HTR-8/SVneo (cell line): ENCODE measurements around the gene OPCML.

Source experiments
- DNase-seq: peaks from one replicate; pipeline ENCODE4 v3.0.0; 2011; ENCODE audit warnings: low spot score, mixed read lengths; ENCODE audit not compliant: insufficient read length
- FAIRE-seq: peaks from 2 replicates; lab custom pipeline; 2011; peaks lifted over from hg19 to GRCh38; lab: Jason Lieb, UNC

OPCML gene

DNA sequence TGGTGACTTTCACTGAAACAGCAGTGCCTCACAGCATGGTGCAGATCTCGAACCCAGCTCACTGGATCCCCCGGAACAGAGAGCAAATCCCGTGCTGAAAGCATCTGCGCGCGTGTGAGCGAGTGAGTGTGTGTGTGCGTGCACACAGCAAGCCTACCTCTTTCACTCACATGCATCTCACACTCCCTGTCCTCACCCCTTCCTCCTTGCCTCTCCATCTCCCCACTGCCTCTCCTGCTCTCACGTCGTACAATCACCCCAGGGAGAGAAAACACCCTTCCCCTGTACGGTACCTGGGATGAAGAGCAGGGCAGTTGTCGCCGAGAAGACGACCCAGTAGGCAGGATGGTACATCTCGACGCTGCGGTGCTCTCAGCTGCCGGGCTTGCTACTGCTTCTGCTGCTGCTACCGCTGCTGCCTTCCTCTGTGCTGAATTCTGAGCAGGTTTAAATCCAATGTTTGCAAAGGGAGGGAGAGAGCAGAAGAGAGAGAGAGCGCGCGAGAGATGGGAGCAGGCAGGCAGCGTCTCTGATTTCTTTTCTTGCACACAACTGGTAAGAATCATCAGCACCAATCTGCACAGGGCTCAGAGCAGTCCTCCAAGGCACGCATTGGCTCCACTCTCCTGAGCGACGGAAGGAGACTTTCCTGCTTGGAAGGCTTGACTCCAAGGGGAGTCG, at the start of gene OPCML:
TSS of gene OPCML (minus strand) at position 531 of the 681 bp plus-strand sequence.
- no peak for FAIRE-seq

DNA sequence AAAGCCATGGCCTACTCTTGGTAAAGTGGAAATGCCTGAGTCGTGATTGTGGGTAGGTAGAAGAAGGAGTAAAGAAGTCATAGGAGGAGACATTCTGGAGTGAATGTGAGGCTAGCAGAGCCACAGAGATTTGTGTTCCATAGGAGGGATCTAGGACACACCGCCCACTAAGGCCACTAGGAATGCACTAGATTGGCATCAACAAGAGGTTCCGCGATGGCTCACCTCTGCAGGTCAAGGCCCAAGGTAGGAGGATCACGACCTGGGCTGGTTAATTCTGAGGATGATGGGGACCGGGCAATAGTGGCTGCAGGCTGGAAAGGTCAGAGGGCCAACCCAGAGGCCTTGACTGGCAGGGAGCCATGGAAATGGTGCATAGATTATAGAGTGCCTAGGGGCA, 48.8 kb upstream of the OPCML start:
- DNase-seq, result no peak
- no peak for FAIRE-seq

More for the DNA sequence above, at the start of gene OPCML:
- no peak for DNase-seq

DNA sequence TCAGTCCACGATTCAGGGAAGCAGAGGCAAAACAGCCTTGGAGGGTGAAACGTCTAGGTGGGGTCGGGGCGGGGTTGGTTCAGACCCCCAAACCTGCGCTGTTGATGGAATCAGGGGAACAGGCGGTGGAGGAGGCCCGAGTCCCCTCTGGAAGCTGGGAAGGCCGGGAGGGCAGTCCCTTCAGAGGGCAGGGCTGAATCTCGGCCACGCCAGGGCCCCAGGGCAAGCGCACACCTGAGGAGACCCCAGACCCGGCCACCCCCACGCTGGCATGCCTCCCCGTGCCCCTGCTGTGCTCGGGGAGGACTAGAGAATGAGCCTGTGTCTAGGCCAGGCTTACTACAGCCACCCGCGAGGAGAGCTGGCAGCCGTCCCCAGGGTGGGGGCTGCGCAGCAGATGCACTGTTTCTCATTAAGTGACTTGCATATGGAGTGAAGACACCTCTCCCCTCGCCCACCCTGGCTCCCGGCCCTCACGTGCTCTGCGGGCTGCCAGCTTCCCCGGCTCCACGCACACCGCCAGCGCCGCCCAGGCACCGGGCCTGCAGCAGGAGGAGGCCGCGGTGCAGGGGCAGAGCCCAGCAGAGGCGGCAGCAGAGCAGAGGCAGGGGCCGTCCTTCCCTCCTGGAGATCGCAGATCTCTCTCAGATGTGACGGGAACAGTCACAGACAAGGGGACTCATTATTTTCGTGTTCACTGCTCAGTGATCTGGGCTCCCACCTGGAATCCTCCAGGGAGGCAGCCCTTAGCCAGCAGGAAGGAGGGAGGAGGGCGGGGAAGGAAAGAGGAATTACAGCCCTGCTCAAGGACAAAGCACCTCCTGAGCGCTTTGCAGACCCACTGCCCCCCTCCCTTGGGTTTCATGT, 47.1 kb upstream of the OPCML start:
- no peak for DNase-seq
- no peak for FAIRE-seq

DNA sequence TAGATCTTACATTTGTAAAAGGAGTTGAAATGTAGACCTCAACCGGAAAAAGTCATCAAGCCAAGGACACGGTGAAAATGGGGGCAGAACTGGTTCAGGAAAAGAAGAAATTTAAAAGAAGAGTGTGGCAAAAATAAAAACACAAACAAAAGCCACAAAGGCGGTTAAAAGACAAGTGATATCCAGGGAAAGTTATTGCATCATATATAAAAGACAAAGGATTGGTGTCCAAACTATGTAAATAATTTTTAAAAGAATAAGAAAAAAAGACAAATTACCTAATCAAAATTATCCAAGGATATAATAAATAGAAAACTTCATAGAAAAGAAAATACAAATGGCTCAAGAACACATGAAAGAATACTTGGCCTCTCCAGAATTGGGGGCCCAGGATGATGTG, 45.1 kb upstream of the OPCML start:
- FAIRE-seq (no peak), DNase-seq (no peak)

DNA sequence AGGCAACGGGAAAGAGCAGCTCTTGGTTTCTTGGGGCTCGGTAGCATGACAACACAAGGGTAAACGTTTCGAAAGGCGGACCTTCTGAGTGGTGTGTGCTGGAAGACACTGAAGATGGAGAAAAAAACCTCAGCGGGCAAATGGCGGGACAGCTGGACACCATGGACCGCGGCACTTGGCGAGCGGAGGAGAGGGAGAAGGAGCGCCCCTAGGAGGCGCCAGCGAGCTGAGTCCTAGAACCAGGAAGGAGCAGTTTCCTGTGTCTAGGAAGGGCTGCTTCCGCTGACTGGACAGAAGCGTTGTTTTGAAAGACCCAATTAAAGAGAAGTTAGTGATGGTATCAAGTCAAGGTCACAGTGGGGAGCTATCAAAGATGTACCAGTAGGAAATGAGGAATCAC, 44.0 kb upstream of the OPCML start:
- FAIRE-seq, result no peak
- DNase-seq, result no peak

DNA sequence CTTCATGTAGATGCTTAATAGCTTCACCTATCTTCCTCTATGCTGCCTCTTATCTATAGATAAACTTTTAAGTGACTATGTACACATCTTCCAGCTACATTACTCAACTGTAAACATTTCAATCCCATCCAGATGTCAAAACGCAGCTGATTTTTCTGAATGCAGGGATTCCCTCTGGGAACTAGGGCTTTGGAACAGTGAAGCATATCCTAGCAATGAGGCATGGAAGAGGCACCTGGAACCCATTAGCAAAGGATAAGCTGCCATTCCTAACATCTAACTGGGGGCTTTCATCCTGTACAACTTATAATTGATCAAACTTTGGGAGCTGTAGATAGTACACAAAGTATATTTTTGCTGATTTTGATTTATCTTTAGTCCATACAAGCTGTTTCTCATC, 40.8 kb upstream of the OPCML start:
- FAIRE-seq, result no peak
- DNase-seq, result no peak

DNA sequence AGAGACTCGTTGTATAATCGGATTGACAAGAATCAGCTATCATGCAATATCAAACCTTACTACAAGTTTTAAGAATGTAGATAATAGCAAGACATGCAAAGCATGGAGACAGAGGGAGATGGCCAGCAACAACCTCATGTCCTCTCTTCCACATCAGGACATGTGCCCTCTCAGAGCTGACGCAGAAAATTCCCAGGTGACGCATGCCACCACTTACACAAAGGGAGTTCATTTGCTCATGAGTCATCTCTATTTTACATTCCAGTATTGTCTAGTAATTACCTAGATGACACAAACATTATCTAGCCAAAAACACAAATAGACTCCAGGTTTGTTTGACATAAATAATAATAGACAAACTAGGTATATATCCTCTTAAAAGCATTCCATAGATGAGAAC, 38.1 kb upstream of the OPCML start:
- FAIRE-seq (no peak), DNase-seq (no peak)

DNA sequence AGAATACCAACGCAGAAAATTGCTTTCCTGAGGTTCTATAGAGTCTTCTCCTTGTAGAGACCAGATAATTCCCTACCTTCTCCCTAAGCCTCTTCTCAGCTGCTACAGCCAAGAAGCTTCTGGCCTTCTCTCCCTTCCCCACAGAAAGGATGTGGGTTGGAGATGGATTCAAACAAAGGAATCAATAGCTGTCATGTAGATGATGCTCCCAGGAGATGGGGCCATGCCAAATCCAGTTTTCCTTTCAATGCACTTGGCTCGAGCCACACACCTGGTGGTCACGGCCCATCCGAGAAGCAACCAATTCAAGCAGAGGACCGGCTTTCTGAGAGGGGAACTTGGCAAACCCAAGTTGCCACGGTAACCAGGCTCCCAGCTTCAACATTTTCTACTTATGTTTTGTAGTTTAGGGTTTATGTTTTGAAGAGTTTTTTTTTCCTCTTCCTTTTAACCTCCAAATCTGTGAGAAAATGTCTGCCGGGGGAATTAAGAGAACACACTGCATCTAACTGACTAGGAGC, 31.3 kb upstream of the OPCML start:
- FAIRE-seq, result no peak

DNA sequence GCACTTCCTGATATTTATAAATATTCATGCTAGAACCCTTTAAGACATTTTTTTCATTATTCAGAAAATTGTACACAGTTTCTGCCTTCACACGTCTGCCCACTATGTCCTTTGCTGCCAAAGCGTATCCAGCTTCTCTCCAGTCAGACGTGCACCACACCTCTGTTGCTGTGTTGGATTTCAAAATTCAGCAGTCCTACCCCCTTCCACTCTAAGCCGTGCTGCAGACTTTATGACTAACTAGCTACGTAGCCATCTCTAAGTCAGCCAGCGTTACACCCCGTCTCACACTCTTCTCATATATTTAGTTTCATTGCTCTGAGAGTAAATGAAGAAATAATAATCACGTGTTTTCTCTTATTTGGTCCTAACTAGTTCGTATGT, 28.2 kb upstream of the OPCML start:
- FAIRE-seq, result no peak
- DNase-seq, result no peak

More for the DNA sequence above, 31.3 kb upstream of the OPCML start:
- DNase-seq, result no peak

DNA sequence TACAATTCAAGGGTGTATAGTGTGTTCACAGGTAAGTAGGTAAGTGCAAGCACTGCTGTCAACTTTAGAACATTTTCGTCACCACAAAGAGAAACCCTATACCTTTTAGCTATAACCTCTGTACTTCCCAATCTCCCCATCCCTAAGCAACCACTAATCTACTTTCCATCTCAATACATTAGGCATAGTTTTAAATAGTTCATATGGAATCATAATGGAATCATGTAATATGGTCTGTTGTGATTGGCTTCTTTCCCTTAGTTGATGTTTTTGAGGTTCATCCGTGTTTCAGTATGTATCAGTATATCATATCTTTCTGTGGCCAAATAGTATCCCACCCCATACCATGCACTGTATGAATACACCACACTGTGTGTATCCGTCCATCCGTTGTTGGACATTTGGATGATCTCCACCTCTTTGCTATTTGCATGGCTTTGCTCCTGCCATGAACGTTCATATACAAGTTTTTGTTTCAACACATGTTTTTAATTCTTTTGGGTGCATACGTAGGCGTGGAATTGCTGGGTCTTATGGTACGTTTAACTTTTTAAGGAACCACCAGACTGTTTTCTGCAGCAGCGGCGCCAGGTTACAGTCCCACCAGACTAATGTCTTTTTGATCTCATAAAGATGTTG, 27.7 kb upstream of the OPCML start:
- DNase-seq (no peak), FAIRE-seq (no peak)

DNA sequence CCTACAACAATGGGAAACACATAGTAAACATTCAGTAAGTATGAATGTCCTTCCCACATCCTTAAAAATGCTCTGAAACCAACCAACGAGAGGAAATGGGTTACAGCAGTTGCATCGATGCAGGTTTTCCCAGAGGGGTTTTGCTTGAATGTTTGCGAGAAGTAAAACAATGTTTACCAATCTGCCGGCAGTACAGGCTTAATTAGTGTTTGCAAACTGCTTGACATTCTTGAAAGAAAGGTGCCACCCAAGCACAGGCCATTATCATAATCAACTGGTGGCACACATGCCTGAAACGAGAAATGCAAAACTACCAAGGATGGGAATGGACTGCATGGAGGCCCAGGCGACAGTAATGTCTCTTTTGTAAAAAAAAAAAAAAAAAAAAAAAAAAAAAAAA, 27.1 kb upstream of the OPCML start:
- DNase-seq, result no peak
- no peak for FAIRE-seq

DNA sequence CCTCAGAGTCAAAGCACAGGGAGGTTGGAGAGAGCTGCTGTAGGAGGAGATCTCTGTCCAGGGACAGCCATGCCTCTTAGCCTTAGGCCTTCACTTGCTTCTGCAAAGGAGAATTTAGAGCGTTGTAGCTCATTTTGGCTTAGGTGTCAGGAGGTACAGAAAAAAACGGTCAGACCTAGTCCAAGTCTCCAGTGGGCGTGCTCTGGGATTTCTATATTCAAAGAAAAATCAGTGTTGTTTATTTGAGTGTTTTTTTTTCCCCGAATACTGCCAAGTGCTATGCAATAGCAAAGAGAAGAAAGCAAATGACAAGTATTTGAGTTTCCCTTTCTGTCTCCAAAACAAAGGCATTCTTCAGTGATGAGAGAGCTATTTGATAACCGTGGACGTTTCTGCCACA, 22.7 kb upstream of the OPCML start:
- FAIRE-seq (no peak), DNase-seq (no peak)

DNA sequence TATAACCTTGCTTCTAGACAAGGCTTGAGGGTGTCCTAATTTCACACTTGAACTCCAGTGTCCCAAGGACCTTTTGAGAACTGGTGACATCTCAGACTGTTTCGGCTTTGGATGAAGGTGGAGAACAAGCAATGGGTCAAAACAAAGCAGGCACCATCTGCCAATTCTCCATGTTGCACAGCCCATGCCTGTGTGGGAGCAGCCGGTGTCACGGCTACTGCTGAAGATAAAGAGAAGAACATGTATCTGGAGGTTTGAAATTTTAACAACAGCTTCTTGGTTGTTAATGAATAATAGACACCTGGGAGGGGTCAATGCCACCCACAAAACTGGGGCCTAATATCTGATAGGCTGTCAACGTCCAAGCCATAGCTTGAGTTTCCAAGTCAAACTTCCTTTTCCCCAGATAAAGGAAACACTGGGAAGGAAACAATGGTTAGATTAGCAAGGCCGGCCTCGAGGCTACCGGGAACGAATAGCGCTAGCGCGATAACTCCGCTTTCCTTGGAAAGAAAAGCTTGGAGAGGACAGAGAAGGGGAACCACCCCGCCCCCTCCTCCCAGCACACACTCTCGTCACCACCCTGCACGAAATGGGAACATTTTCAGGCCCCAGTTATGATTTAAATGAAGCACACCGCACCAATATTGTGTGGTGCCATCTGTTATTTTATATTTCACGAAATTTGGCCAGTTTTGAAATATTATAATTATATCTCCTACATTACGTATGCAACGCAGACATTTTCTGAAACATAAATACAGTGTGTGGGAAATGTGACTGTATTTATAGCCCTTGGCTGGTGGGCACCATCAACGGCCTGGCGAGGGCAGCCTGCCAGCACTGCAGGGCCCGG, 21.8 kb upstream of the OPCML start:
- FAIRE-seq, result no peak

DNA sequence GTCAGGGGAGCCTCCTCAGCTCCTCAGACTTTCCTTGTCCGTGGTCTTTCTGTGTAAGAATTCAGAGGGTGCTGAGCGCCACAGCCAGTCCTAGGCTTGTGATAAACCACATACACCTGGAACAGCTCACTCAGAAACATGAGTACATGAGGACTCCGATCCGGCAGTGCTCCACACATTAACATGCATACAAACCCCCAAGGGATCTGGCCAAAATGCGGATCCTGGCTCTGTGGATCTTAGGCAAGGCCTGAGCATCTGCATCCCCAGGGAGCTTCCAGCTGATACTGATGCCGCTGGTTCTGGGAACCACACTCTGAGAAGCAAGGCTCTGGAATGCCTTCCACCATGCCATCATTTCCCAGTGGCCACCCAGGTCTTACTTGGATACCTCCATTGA, 20.6 kb upstream of the OPCML start:
- no peak for DNase-seq

More for the DNA sequence above, 21.8 kb upstream of the OPCML start:
- no peak for DNase-seq

DNA sequence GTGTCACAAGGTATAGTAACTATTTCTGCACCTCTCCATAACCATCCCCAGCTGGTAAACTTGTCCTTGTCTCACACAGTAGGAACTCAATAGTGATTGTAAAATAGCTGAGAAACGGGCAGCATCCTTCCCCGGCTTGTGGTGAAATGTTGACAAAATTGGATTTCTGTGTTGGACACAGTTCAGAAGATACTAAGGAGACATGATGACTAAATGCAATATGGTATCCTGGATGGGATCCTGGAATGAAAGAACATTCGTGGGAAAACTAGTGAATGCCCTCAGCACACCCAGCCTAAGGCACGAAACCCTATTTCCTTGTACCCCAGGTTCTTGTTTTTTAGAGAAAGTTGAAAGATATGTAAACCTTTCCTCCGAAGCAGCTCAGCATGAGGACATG, 18.8 kb upstream of the OPCML start:
- DNase-seq (no peak), FAIRE-seq (no peak)

More for the DNA sequence above, 20.6 kb upstream of the OPCML start:
- FAIRE-seq, result no peak

DNA sequence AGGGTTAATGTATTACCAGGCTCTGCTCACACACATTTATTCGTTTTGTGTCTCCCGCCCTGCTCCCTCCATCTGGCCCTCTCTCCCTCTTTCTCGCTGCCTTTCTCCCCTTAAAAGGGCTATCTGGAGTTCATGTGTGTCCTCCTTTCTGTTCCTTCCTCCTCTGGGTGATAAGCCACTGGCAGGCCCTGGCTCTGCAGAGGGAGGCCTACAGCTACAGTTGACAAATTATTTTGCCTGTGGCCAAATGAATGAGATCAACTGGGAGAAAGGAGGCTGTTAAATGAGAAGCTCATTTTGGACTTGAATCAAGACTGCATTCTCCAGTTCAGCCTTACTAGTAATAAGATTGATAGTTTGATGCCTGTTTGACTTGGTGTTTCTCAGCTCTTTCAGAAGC, 17.5 kb upstream of the OPCML start:
- DNase-seq (no peak), FAIRE-seq (no peak)

DNA sequence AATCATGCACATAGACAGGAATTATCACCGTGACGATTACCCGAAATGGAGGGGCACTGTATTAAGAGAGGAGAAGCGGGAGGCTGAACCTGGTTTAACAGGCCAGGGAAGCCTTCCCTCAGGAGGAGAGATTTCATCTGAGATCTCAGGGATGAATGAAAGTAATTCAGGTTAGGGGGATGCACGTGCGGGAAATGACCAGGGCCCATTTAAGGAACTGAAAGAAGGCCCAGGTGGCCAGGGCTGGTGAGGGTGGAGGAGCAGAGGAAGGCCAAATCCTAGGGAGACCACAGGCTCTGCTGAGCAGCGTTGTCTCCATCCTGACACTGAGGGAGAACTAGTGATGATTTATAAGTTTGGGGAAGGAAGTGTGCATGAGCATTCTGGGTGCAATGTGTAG, 16.3 kb upstream of the OPCML start:
- DNase-seq, result no peak
- FAIRE-seq, result no peak

DNA sequence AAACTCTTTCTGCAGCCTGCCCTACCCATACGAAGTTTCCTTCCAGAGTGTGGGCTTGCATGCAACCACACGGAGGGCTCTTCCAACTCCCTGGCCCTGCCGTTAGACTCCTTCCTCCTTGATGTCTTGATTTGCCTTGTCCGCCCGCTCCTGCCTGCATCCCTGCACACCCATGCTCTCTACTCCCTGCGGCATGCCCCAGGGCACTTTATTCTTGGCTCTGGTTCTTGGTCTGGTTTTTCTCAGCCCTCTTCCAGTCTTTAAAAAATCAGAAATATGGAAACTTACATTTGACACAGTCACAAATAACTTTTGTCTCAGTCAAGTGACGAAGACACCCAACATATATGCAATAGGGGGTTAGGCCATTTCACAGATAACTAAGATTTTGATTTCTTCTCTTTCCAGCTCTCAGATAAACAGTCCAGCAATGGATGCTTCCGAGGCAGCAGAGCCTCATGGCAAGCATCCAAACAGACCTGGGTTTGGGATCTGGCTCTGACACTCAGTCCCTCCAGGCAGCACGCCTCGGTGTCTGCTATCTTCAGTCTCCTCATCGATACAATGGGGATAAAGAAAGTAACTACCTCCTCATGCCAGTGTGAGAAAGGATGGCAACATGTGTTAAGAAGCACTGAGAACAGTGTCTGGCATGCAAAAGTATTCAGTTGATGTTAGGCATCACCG, 15.7 kb upstream of the OPCML start:
- DNase-seq, result no peak
- no peak for FAIRE-seq

DNA sequence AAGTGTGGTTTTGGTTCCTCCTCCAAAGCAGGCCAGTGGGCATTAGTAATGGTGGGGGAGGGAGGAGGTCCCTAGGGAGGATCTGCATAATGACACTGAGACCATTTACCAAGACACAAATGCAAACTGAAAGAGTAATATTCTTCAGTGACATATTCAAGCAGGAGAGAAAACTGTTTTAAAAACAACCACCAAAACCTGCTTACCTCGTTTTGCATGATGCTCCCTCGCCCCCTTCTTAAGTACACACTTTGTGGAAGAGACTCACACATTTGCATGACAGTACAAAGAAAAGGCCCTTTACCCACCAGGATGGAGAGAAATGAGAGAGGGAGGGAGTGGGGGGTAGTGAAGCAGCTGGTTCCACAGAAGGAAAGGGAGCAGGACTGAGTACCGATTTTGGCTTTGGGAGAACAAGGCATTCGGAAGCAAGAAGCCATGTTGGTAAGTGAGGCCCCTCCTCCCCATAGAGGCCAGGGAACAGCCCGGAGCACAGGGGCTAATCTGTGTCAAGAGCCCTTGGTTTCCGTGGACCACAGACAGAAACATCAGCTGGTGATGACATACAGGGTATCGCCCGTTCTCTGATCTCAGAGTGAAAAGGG, 13.0 kb upstream of the OPCML start:
- FAIRE-seq (no peak), DNase-seq (no peak)
